Pancreas (tissue), 10 donors: ENCODE results near the gene TYSND1. TPM values are rescaled to one million over a fixed set of nuclear protein-coding genes. Genes with fewer than 3 reads are reported as not detected.
A peak's percentile ranks its signal among the peaks of the same experiment; 100 is the strongest.

Experiments
- ATAC-seq, 4 donors: fragments of 200-7000 bp; cut with Tn5 transposase; one replicate each; pipeline versions ENCODE4 v1.8.0 to v1.9.1; 2020; ENCODE audit warnings: mild to moderate bottlenecking in 4 of 4, moderate library complexity in 4 of 4
- DNase-seq, 6 donors: peaks; one replicate each; pipeline ENCODE4 v3.0.0-alpha.2; 2020
- FAIRE-seq: peaks from 2 replicates; lab custom pipeline; 2012; peaks lifted over from hg19 to GRCh38; lab: Jason Lieb, UNC
- H3K27ac ChIP-seq, 4 donors: fragments of 200-600 bp; sonication (generic); 1 replicate in 3 of 4; 2 replicates in 1 of 4; pipeline versions ENCODE4 v1.5.0 to v1.8.0; 2020
- H3K27me3 ChIP-seq, 4 donors: fragments of 200-600 bp; one replicate each; pipeline ENCODE4 v1.8.0; 2021
- H3K36me3 ChIP-seq, 3 donors: fragments of 200-600 bp; sonication (generic) in 1 of 3; one replicate each; pipeline versions ENCODE4 v1.5.0 to v1.8.0; 2020 to 2021
- H3K4me1 ChIP-seq, 3 donors: fragments of 200-600 bp; one replicate each; pipeline ENCODE4 v1.8.0; 2021
- H3K4me3 ChIP-seq, 4 donors: fragments of 200-600 bp; sonication (generic) in 2 of 4; one replicate each; pipeline versions ENCODE4 v1.5.0 to v1.8.0; 2020 to 2021
- H3K9me3 ChIP-seq, 4 donors: fragments of 200-600 bp; one replicate each; pipeline ENCODE4 v1.8.0; 2021
- CTCF ChIP-seq, 4 donors: fragments of 200-600 bp; sonication (generic) in 3 of 4; IDR thresholded peaks; one replicate each; pipeline versions ENCODE4 v1.5.0 to v1.8.0; 2021; ENCODE audit warnings: antibody characterized with exemption in 4 of 4
- WGBS, 2 donors: extraction: QIAGEN DNeasy Blood & Tissue Kit; methylation state at CpG; one replicate each; pipeline ENCODE4 v1.1.7; 2013; 5-methylcytosine and 5-hydroxymethylcytosine counted together
- intact Hi-C, 3 donors: fragments of 100-400 bp; cut with DNase I; formaldehyde crosslinking; loops; one replicate each; pipeline versions ENCODE4 v1.11.1 to v1.14.2; 2022
- polyA plus RNA-seq, 2 donors: library from polyadenylated mRNA; stranded (reverse); fragments of 200-250 nt; gene quantifications; one replicate each; pipeline ENCODE4 v1.2.3, GENCODE V29; 2013
- total RNA-seq, 6 donors: library from RNA; stranded (reverse); fragmentation: NEBNext Ultra II Directional in 4 of 6; extraction: Animal tissue kit (Norgen Biotek cat#: 25700) in 4 of 6; gene quantifications; one replicate each; pipeline versions ENCODE4 v1.2.1 to v1.2.4, GENCODE V29; 2021 to 2023
- donor health status: healthy with polysubstance abuse.
- donor health status: DM: no; HTN: no; CAD: no; lungs with moderate emphysema.
- donor health status: DM: no; HTN: no; CAD: no.
- donor health status: control.
- donor health status: control.
- donor health status: Bipolar disorder and iron deficiency.
- donor health status: DM: yes; HTN: yes; CAD: no.
- donor health status: DM: no; HTN: no; CAD: no.
- donor health status: DM: no; HTN: no; CAD: no.
- donor health status: DM: yes; HTN: yes; CAD: no.

The TYSND1 gene
- total and polyA plus RNA-seq, 8 donors, result 6.7 to 9.5 (median 7.9) TPM

GRCh38 chr10:70175516-70175915 is 29.0 kb upstream of the TYSND1 start:
- H3K9me3 ChIP-seq, result no peaks in the 10 kb centered on the region
- intact Hi-C loops, result no loop called here
- no peak overlapping the region for H3K27ac ChIP-seq
- WGBS, 2 donors, result 92 to 96% methylated on average over 3 of the region's 3 CpGs
- no peaks in the 10 kb centered on the region for H3K36me3 ChIP-seq
- ATAC-seq, result no peak
- DNase-seq, result no peak
- no peak for FAIRE-seq
- H3K27me3 ChIP-seq, result no peaks in the 10 kb centered on the region
- no peaks in the 10 kb centered on the region for H3K4me1 ChIP-seq
- no peak overlapping the region for H3K4me3 ChIP-seq
- TF ChIP-seq CTCF (IDR thresholded peaks at IDR 0.05), result no peak

GRCh38 chr10:70174058-70174741 is 27.7 kb upstream of the TYSND1 start:
- DNase-seq (peak in 1 of 6 donors; percentile 18), FAIRE-seq (no peak)

GRCh38 chr10:70169649-70170364 is 23.3 kb upstream of the TYSND1 start:
- no peak for FAIRE-seq

More at GRCh38 chr10:70174058-70174741, 27.7 kb upstream of the TYSND1 start:
- H3K36me3 ChIP-seq, result no peaks in the 10 kb centered on the region
- no peaks in the 10 kb centered on the region for H3K27me3 ChIP-seq
- 54 to 64% methylated on average over 4 of the region's 4 CpGs for WGBS, 2 donors
- no peak overlapping the region for H3K4me3 ChIP-seq
- no peak for TF ChIP-seq CTCF (IDR thresholded peaks at IDR 0.05)
- intact Hi-C loops, result no loop called here
- H3K27ac ChIP-seq, result peak overlapping the region in 1 of 4 donors; percentile 25
- no peak for ATAC-seq
- H3K4me1 ChIP-seq, result peaks cover 0 to 1% (median under 1%) of the 10 kb centered on the region in 3 donors
- no peaks in the 10 kb centered on the region for H3K9me3 ChIP-seq

GRCh38 chr10:70169011-70169410 is 22.5 kb upstream of the TYSND1 start:
- no peak for DNase-seq
- intact Hi-C loops, result no loop called here
- Histone ChIP-seq H3K27ac (no peak overlapping the region), H3K4me3 (peak overlapping the region in 3 of 4 donors; percentile 59 to 88 (median 64)), H3K4me1 (peaks cover 4 to 26% (median 14%) of the 10 kb centered on the region in 3 donors), H3K9me3 (no peaks in the 10 kb centered on the region), H3K27me3 (no peaks in the 10 kb centered on the region), H3K36me3 (no peaks in the 10 kb centered on the region)
- ATAC-seq, result no peak
- TF ChIP-seq CTCF (IDR thresholded peaks at IDR 0.05), result no peak
- FAIRE-seq, result no peak
- 17 to 33% methylated on average over 2 of the region's 2 CpGs for WGBS, 2 donors

More at GRCh38 chr10:70169649-70170364, 23.3 kb upstream of the TYSND1 start:
- no peak for TF ChIP-seq CTCF (IDR thresholded peaks at IDR 0.05)
- H3K9me3 ChIP-seq, result no peaks in the 10 kb centered on the region
- peak; percentile 28 to 52 (median 43) for ATAC-seq
- intact Hi-C loops, result no loop called here
- peak overlapping the region; percentile 59 to 88 (median 72) for H3K4me3 ChIP-seq
- H3K27me3 ChIP-seq, result no peaks in the 10 kb centered on the region
- H3K27ac ChIP-seq, result peak overlapping the region; percentile 76 to 91 (median 84)
- WGBS, 2 donors, result 0 to 1% methylated on average over 40 of the region's 40 CpGs
- DNase-seq, result peak in 1 of 6 donors; percentile 54
- peaks cover 0 to 18% (median 14%) of the 10 kb centered on the region in 3 donors for H3K4me1 ChIP-seq
- H3K36me3 ChIP-seq, result no peaks in the 10 kb centered on the region
